Prostate gland (tissue), 2 donors: ENCODE measurements around the gene CNDP2.

Experiments
- CTCF ChIP-seq, 4 experiments: fragments of 200-600 bp in 2 of 4; fragments of 450-650 bp in 2 of 4; sonication (generic) in 2 of 4; IDR thresholded peaks; 1 replicate in 3 of 4; 2 replicates in 1 of 4; pipeline ENCODE4 v1.5.1; 2016 to 2019; ENCODE audit warnings: antibody characterized with exemption in 4 of 4, mild to moderate bottlenecking in 2 of 4, moderate library complexity in 2 of 4
- POLR2A ChIP-seq: fragments of 450-650 bp; IDR thresholded peaks from one replicate; pipeline ENCODE4 v1.6.1; 2016; ENCODE audit warnings: antibody characterized with exemption, mild to moderate bottlenecking

DNA sequence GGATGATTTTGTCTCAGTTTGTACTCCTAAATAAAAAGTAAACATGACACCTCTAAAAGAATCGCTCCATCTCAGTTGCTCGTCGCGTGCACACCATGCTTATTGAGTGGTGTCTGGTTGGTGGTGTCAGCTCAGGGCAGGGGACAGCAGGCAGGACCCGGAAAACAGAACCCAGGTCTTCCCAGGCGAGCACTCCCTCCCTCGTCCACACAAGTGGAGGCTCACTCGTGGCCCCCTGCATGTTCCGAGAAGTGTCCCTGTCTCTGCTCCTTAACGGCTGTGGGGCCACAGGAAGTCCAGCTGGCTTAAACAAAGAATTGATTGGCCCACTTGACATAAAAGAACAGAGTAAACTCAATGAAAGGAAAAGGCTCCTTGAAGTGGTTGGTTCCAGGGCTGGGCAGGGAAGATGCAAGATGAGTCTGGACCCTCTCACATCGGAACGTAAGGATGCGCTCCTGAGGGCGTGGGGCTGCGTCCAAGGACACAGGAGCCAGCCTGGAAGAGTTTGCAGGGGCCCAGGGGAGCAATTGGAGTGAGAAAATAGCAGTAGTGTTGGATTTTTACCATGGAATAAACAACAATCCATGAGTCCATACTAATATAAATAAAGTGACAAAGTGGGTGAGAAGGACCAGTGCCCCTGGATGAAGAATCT lies 25.0 kb downstream of the CNDP2 start:
- TF ChIP-seq CTCF (IDR thresholded peaks at IDR 0.05) (no peak), POLR2A (no peak)
